HFFc6 (cell line): Measurements from ENCODE around the gene UBE2L3. TPM values are rescaled to one million over a fixed set of nuclear protein-coding genes. Genes with fewer than 3 reads are reported as not detected.

Experiments used
- DNase-seq: peaks from one replicate; pipeline ENCODE4 v3.0.0-alpha.2; 2018
- H3K27ac Mint-ChIP-seq: 2 replicates; pipeline ENCODE4 v1.8.0; 2020; ENCODE audit warnings: mild to moderate bottlenecking, mixed read lengths
- H3K27me3 Mint-ChIP-seq: 2 replicates; pipeline ENCODE4 v1.8.0; 2021; ENCODE audit warnings: mild to moderate bottlenecking, moderate library complexity, mixed read lengths; ENCODE audit not compliant: insufficient read depth
- H3K36me3 Mint-ChIP-seq: 2 replicates; pipeline ENCODE4 v1.8.0; 2021; ENCODE audit warnings: low read depth, mixed read lengths
- H3K4me1 Mint-ChIP-seq: 2 replicates; pipeline ENCODE4 v1.8.0; 2020; ENCODE audit warnings: low read depth, mixed read lengths
- H3K4me3 Mint-ChIP-seq: 2 replicates; pipeline ENCODE4 v1.8.0; 2020; ENCODE audit warnings: mild to moderate bottlenecking, moderate library complexity, mixed read lengths
- H3K9me3 Mint-ChIP-seq: 2 replicates; pipeline ENCODE4 v1.8.0; 2020; ENCODE audit warnings: mild to moderate bottlenecking, mixed read lengths
- total RNA-seq, 6 experiments: library from RNA; stranded (reverse); fragmentation: NEBNext Ultra II Directional; extraction: Animal tissue kit (Norgen Biotek cat#: 25700); gene quantifications; 2 replicates in 1 of 6; 3 replicates in 5 of 6; pipeline ENCODE4 v1.2.3, GENCODE V29; 2021
- TF ChIP-seq, protein P1 (sequence below): fragments of 200-600 bp; sonication (generic); IDR thresholded peaks from 2 replicates; pipeline ENCODE4 v1.5.0; 2021; ENCODE audit warnings: antibody characterized with exemption, mild to moderate bottlenecking

UBE2L3 gene
- total RNA-seq, 6 experiments from 2014 or later = 82.7 to 93.3 (median 88.7) TPM

DNA sequence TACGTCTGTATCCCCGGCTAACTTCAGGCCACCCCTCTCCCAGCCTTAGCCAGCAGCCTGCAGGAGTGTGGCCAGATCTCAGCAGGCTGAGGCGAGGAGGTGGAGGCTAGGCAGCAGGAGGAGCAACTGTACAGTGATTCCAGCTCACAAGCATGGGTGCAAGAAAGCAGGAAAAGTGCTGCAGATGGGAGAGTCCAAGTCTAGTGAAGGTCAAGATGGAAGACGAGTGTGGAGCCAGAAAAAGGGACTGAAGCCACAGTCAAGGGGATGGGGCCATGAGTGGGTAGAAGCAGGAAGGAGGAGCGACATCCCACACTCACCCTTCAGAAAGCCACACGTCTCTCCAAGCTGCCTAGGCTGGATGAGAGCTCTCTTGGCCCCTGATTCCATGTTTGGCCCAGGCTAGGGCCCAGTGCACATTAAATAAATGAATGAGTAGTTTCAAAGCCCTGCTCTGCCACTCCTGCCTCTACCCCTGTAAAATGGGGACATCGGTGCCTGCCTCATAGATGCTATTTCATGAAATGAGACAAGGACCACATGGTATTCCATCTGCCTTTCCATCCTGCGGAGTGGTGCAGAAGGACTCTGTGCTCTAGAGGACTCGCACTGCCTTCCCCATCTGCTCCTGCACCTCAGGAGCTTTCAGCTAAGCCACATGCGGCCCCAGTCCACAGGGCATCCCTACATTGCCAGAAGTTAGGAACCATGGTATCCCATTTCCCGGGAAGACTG is 59.4 kb downstream of the UBE2L3 start:
- H3K27me3 Mint-ChIP-seq = peaks cover 10% of the 10 kb centered on the region
- H3K4me1 Mint-ChIP-seq = peaks cover 27% of the 10 kb centered on the region
- TF ChIP-seq, protein P1, sequence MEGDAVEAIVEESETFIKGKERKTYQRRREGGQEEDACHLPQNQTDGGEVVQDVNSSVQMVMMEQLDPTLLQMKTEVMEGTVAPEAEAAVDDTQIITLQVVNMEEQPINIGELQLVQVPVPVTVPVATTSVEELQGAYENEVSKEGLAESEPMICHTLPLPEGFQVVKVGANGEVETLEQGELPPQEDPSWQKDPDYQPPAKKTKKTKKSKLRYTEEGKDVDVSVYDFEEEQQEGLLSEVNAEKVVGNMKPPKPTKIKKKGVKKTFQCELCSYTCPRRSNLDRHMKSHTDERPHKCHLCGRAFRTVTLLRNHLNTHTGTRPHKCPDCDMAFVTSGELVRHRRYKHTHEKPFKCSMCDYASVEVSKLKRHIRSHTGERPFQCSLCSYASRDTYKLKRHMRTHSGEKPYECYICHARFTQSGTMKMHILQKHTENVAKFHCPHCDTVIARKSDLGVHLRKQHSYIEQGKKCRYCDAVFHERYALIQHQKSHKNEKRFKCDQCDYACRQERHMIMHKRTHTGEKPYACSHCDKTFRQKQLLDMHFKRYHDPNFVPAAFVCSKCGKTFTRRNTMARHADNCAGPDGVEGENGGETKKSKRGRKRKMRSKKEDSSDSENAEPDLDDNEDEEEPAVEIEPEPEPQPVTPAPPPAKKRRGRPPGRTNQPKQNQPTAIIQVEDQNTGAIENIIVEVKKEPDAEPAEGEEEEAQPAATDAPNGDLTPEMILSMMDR = no peak
- peaks cover 8% of the 10 kb centered on the region for H3K36me3 Mint-ChIP-seq
- no peak overlapping the region for H3K4me3 Mint-ChIP-seq
- no peaks in the 10 kb centered on the region; the same call in 1 of the 2 replicates for H3K9me3 Mint-ChIP-seq
- H3K27ac Mint-ChIP-seq = peak overlapping the region; percentile 7
- DNase-seq = no peak

DNA sequence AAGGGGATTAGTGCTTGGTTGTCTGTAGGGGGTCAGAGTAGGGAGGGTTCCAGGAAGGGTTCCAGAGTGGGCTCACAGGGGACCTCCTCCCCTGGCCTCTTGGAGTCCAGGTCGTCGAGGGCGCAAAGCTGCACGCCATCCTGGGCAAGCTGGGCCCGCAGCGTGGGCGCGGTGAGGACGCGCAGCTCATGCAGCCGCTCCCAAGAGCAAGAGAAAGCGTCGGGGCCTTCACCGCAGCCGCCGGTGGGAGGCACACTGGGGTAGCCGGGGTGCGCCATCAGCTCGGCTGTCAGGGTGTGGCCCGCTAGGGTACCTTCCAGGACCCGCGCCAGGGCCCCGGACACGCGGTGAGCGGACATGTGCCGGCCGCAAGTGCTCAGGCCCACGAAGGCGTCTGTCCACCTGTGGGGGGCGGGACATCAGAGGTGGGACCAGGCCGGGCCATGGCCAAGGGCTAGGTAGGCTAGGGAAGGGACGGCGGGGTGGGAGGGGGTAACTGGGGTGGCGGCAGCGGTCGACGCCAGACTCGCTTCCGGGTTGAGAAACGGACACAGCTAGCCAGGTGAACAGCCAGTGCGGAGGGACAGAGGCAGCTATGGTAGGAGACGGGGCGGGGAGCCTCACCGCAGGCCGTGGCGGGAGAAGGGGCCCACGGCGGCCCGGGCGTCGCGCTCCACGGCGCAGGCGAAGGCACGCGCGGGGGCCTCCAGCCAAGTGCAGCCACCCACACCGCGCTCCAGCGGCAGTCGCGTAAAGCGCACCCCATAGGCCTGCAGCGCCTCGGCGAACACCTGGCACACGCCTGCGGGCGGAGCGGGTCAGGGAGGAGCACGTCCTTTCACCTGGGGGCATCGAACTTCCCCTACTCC is 61.1 kb downstream of the UBE2L3 start:
- Mint-ChIP-seq H3K27ac (peak overlapping the region; percentile 81), H3K36me3 (peaks cover 8% of the 10 kb centered on the region), H3K9me3 (no peaks in the 10 kb centered on the region; the same call in 1 of the 2 replicates), H3K27me3 (peaks cover 12% of the 10 kb centered on the region), H3K4me1 (peaks cover 21% of the 10 kb centered on the region), H3K4me3 (peak overlapping the region; percentile 90)
- TF ChIP-seq, protein P1 = no peak
- DNase-seq = no peak

- Mint-ChIP-seq H3K27me3 (peaks cover 12% of the 10 kb centered on the region), H3K9me3 (no peaks in the 10 kb centered on the region; the same call in 1 of the 2 replicates), H3K4me3 (peak within 1 kb of the TSS; percentile 90), H3K27ac (peak within 1 kb of the TSS; percentile 81), H3K36me3 (peaks cover 8% of the 10 kb centered on the region), H3K4me1 (peaks cover 17% of the 10 kb centered on the region)
- peak; percentile 86 for DNase-seq
- TF ChIP-seq, protein P1 = peak; percentile 94; the same call in 1 of the 2 replicates
Measured at GRCh38 chr22:21629255-21630149, 62.0 kb downstream of the UBE2L3 start, which contains the start of gene YDJC. Gene YDJC, minus strand, starts transcription at chr22:21630022. Its CDS starts 8 bp downstream, at chr22:21630014.

- TF ChIP-seq, protein P1 = no peak
- Mint-ChIP-seq H3K9me3 (no peaks in the 10 kb centered on the region; the same call in 1 of the 2 replicates), H3K27ac (no peak overlapping the region), H3K4me1 (peaks cover 11% of the 10 kb centered on the region), H3K27me3 (peaks cover 5% of the 10 kb centered on the region), H3K4me3 (no peak overlapping the region), H3K36me3 (peaks cover 8% of the 10 kb centered on the region)
- no peak for DNase-seq
Measured at GRCh38 chr22:21631025-21631424, 63.5 kb downstream of the UBE2L3 start.
